Measurements from ENCODE around the gene SLC37A1.

- TF ChIP-seq CTCF (IDR thresholded peaks at IDR 0.05; ENCODE audit: insufficient read depth, low read length) (no peak), POLR2AphosphoS5 (IDR thresholded peaks at IDR 0.05; ENCODE audit: low read depth) (no peak), SPI1 (IDR thresholded peaks at IDR 0.05; ENCODE audit: borderline replicate concordance, low read depth) (no peak)
- TF ChIP-seq, protein P1, sequence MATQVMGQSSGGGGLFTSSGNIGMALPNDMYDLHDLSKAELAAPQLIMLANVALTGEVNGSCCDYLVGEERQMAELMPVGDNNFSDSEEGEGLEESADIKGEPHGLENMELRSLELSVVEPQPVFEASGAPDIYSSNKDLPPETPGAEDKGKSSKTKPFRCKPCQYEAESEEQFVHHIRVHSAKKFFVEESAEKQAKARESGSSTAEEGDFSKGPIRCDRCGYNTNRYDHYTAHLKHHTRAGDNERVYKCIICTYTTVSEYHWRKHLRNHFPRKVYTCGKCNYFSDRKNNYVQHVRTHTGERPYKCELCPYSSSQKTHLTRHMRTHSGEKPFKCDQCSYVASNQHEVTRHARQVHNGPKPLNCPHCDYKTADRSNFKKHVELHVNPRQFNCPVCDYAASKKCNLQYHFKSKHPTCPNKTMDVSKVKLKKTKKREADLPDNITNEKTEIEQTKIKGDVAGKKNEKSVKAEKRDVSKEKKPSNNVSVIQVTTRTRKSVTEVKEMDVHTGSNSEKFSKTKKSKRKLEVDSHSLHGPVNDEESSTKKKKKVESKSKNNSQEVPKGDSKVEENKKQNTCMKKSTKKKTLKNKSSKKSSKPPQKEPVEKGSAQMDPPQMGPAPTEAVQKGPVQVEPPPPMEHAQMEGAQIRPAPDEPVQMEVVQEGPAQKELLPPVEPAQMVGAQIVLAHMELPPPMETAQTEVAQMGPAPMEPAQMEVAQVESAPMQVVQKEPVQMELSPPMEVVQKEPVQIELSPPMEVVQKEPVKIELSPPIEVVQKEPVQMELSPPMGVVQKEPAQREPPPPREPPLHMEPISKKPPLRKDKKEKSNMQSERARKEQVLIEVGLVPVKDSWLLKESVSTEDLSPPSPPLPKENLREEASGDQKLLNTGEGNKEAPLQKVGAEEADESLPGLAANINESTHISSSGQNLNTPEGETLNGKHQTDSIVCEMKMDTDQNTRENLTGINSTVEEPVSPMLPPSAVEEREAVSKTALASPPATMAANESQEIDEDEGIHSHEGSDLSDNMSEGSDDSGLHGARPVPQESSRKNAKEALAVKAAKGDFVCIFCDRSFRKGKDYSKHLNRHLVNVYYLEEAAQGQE (IDR thresholded peaks at IDR 0.05; ENCODE audit: insufficient replicate concordance, low read depth), result no peak
Observed at GRCh38 chr21:42618707-42619102, 105.1 kb downstream of the SLC37A1 start.
